Mammary microvascular endothelial cell (primary cell): ENCODE data around the gene TTC39A. TPM values are rescaled to one million over a fixed set of nuclear protein-coding genes. Genes with fewer than 3 reads are reported as not detected.

Experiments
- total RNA-seq: library from RNA; depleted of rRNA; stranded (reverse); fragments of >200 nt; gene quantifications from 2 replicates; pipeline ENCODE4 v1.2.3, GENCODE V29; 2015

TTC39A gene
- 1.1 and 5.3 TPM in 2 replicates for total RNA-seq

GRCh38 chr1:51330331-51331201 is at the start of gene TTC39A:
TTC39A (minus strand) TSS chr1:51330562; CDS start chr1:51330477, 85 bp downstream.

Other genes with a start within 250 kb of the TTC39A start
- gene C1orf185, start 228.3 kb downstream of the TTC39A start, total RNA-seq, result not detected in 2 replicates
- gene RNF11, start 94.3 kb downstream of the TTC39A start, total RNA-seq, result 69.4 and 72.2 TPM in 2 replicates
- 28.8 and 32.2 TPM in 2 replicates for gene EPS15, start 188.7 kb upstream of the TTC39A start, total RNA-seq